DND-41 (cell line): ENCODE results near the gene TRPM5.

Experiments
- EZH2 ChIP-seq: IDR thresholded peaks from 3 replicates; pipeline ENCODE4 v1.6.1; 2012; ENCODE audit warnings: borderline replicate concordance, low read depth, mild to moderate bottlenecking, moderate library complexity, low read length, inconsistent platforms; ENCODE audit not compliant: severe bottlenecking
- TF ChIP-seq, protein P1 (sequence below): IDR thresholded peaks from 2 replicates; pipeline ENCODE4 v1.5.1; 2012; ENCODE audit warnings: borderline replicate concordance, low read length, moderate library complexity, mild to moderate bottlenecking; ENCODE audit not compliant: poor library complexity, severe bottlenecking; ENCODE audit errors: extremely low read depth

DNA sequence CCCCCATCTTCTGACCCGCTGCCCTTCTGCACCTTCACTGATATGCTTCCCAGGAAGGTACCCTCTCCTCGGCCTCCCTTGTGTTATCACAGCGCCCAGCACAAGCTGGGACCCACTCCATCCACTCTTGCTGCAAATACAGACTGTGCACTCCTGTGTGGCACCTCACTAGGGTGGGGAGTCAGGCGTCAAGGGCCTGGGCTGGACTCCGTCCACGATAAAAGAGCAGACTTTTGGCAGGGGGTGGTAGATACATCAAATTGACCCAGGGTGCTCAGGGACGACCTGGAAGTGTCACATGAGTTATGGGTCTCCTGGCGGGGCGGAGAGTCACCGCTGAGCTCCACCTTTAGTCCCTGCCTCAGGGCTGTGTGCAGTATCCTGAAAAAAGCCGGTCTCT lies 908 bp downstream of the TRPM5 start:
- TF ChIP-seq, protein P1, sequence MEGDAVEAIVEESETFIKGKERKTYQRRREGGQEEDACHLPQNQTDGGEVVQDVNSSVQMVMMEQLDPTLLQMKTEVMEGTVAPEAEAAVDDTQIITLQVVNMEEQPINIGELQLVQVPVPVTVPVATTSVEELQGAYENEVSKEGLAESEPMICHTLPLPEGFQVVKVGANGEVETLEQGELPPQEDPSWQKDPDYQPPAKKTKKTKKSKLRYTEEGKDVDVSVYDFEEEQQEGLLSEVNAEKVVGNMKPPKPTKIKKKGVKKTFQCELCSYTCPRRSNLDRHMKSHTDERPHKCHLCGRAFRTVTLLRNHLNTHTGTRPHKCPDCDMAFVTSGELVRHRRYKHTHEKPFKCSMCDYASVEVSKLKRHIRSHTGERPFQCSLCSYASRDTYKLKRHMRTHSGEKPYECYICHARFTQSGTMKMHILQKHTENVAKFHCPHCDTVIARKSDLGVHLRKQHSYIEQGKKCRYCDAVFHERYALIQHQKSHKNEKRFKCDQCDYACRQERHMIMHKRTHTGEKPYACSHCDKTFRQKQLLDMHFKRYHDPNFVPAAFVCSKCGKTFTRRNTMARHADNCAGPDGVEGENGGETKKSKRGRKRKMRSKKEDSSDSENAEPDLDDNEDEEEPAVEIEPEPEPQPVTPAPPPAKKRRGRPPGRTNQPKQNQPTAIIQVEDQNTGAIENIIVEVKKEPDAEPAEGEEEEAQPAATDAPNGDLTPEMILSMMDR = no peak
- TF ChIP-seq EZH2 = no peak
